Inferior parietal cortex (tissue), 1 donor: ENCODE data around the gene MPHOSPH10.
A peak's percentile ranks its signal among the peaks of the same experiment; 100 is the strongest.
"Not testable (repeated sequence)": the region's sequence is repeated elsewhere in the genome, so short reads cannot be mapped to it uniquely, and the experiment has no call there.

Source experiments
- DNase-seq: peaks from one replicate; pipeline ENCODE4 v3.0.0-alpha.2; 2016; ENCODE audit errors: extremely low spot score

MPHOSPH10 gene

DNA sequence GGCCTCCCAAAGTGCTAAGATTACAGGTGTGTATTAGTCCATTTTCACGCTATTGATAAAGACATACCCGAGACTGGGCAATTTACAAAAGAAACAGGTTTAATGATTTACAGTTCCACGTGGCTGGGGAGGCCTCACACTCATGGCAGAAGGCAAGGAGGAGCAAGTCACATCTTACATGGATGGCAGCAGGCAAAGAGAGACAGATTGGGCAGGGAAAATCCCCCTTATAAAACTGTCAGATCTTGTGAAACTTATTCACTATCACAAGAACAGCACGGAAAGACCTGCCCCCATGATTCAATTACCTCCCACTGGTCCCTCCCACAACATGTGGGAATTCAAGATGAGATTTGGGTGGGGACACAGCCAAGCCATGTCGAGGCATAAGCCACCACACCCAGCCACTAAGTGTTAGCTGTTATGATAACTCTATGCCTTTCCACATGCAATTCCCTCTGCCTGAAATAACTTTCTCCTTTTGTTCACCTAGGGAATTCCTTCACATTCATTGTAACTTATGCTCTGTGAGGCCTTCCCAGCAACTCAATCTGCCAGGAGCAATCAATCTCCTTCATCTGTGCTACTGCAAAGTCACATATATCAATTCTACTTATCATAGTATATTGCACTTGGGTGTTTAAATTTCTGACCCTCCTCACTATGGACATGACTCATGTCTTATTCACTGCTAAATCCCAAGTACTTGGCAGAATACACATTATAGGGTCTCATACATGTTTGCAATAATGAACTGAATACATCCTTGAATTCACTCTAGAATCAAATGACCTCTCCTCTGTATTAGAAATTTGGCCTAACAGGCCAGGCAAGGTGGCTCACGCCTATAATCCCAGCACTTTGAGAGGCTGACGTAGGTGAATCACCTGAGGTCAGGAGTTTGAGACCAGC is 7.8 kb upstream of the MPHOSPH10 start:
- no peak for DNase-seq

DNA sequence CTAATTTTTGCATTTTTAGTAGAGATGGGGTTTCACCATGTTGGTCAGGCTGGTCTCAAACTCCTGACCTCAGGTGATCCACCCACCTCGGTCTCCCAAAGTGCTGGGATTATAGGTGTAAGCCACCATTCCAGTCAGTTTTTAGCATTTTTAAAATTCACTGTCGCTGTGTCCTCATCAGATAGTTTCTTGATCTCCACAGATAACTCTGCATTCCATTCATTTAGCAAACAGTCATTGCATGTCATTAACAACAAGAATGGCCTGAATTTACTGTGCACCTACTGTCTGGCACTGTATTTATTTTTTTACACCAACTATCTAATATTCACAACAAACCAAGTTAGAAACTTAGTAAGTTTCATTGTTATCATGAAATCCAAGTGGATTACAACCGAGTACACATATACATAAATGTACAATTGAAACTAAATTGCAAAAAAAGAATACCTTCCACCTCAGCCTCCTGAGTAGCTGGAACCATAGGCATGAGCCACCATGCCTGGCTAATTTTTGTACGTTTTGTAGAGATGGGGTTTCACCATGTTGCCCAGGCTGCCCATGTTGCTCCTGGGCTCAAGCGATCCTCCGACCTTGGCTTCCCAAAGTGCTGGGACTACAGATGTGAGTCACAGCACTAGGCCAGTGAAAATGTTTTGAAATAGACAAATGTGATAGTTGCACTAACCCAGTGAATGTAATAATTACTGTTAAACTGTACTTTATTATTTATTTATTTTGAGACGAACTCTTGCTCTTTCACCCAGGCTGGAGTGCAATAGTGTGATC is 4.7 kb upstream of the MPHOSPH10 start:
- no peak for DNase-seq

- DNase-seq: no peak
Measured at GRCh38 chr2:71126957-71127356, 3.5 kb upstream of the MPHOSPH10 start.

- no peak for DNase-seq
Measured at GRCh38 chr2:71129114-71129901, 1.1 kb upstream of the MPHOSPH10 start.

- DNase-seq: no peak
Measured at GRCh38 chr2:71129902-71130151, 607 bp upstream of the MPHOSPH10 start.

DNA sequence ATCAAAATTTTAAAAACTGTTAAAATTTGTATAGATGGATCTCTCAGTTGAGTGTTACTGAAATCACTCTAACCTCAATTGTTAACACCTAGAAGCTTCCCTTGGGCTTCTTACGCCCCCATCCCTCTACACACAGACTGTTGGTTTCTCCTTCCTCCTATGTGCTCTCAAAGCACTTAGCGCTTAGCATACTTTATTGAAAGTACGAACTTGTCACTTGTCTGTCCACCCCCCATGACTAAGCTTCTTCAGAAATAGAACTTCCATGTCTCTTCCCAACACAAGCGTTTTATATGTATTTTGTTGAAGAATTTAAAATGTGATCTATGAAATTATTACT is 441 bp downstream of the MPHOSPH10 start:
- no peak for DNase-seq

DNA sequence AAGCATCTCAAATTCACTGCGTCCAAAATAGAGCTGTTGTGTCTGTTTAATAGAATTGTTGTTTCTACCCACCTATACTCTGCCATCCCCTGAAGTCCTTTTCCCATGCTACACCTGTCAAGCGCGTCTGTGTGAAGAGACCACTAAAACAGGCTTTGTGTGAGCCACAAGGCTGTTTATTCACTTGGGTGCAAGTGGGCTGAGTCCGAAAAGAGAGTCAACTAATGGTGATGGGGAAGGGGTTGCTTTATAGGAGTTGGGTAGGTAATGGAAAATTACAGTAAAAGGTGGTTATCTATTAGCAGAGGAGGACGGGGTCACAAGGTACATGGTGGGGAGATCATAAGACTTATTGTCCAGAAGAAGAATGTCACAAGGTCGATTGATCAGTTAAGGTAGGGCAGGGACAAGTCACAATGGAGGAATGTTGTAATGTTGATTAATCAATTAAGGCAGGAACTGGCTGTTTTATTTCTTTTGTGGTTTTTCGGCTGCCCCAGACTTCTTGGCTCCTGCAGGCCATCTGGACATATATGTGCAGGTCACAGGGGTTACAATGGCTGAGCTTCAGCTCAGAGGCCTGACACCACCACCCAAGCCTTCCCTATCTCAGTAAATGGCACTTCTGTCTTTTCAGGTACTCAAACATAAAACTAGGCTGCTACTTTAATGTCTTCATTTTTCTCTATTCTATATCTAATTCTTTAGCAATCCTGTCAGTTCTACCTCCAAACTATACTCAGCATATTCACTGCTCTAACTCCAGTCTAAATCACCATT is 1.1 kb downstream of the MPHOSPH10 start:
- not testable (repeated sequence) for DNase-seq

DNA sequence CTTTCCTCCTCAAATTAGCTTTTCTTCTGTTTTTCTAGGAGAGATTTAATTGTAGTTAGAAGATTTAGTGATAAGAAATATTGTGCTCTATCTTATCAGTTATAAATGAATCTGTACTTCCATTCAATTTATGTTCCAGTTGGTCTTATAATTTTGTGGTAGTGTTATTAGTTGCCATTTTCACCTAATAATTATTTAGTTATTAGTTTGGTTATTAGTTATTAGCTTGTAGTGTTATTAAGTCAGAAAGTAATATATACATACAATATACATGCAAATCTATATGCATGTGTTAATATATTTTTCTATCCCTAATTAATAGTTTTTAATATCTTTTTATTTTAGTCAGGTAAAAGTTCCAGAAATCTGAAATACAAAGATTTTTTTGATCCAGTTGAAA is 3.2 kb downstream of the MPHOSPH10 start:
- no peak for DNase-seq

DNA sequence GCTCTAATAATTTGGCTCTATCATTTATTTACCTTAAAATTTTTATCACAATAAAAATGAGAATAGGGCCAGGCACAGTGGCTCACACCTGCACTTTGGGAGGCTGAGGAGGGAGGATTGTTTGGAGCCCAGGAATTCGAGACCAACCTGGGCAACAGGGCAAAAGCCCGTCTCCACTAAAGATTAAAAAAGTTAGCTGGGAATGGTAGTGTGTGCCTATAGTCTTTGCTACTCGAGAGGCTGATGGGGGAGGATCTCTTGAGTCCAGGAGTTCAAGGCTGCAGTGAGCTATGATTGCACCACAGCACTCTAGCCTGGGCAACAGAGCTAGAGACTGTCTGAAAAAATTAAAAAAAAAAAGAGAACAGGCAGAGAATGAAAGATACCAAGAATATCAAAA is 5.7 kb downstream of the MPHOSPH10 start:
- no peak for DNase-seq

- DNase-seq: no peak
Measured at GRCh38 chr2:71143782-71144181, 13.3 kb downstream of the MPHOSPH10 start.

- DNase-seq: no peak
Measured at GRCh38 chr2:71148506-71149063, 18.2 kb downstream of the MPHOSPH10 start.

- no peak for DNase-seq
Measured at GRCh38 chr2:71150082-71150816, 19.8 kb downstream of the MPHOSPH10 start.

DNA sequence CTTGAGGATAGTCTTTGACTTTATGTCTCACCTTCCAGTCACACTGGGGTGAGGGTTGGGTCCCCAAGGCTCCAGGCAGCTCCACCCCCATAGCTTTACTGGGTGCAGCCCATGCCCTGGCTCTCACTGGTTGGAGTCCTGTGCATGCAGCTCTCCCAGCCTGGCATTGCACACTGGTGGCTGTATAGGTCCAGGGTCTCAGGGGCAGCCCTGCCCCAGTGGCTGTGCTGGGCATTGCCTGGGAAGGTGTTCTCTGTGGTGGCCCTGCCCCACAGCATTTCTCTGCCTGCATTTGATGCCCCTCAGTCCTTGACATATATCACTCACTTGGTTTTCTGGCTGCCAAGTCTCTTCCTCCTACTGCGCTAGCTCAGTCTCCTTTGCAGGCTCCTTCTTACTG is 21.2 kb downstream of the MPHOSPH10 start:
- no peak for DNase-seq

DNA sequence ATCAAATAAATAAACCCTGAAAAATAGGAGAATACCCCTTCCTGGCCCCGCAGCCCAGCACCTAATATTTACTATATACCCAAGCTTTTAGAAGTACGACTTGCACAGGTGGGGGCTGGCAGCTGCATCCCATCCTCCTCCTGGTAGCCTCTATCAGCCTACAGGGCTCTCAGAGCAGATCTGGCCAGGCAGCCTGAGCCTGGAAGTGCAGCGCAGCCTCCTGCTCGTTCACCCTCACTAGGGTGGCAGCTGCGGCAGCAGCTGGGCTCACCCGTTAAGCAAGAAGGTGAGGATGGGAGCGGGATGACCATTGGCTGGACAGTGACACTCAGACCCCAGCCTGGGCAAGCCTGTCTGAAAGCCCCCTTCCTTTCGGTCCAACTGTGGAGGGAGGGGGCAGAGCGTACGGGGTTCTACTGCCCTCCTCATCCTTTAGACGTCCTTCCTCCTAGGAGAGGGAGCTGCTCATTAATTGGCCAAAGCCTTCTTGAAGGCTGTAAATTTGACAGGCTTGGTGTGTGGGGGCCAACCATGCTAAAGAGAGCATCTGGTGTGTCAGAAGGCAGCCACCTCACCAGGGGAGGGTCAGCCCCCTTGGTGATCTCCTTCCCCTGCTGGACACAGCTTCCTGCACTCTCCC is 23.3 kb downstream of the MPHOSPH10 start:
- no peak for DNase-seq

DNA sequence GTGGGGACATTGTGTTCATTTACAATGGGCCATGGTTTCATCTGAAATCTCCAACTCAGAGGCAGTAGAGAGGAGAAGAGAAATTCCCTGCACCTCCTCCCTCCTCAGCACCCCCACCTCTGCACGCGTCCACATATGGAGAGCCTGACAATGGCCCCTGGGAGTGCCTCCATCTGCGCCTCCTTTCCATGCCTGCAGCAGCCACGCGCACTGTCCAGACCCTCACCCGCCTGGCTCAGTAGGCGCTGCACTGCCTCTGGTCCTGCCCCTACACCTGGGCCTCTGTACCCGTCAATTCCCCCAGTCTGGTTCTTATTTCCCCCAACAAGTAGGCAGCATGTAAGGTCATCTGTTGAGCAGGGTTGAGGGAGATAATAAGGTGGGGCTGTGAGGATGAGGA is 23.8 kb downstream of the MPHOSPH10 start:
- no peak for DNase-seq

- no peak for DNase-seq
Measured at GRCh38 chr2:71154798-71155197, 24.4 kb downstream of the MPHOSPH10 start.

DNA sequence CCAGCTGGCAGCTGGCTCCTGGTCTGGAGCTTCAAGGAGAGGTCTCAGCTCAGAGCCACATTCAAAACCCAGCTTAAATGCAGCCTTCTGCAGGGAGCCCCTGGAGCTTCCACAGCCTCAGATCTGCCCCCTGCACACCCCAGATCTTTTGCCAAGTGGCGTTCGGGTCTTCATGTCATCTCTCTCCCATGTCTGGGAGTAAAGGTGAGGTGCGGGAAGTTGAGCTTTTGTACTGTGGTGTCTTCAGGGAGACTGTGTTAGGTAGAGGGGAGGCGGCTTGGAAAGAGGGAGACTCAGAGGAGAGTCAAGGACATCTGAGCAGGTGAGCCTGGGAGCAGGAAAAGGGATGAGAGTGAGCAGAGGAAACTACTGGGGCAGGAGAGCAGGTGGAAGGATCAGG is 25.4 kb downstream of the MPHOSPH10 start:
- no peak for DNase-seq

GRCh38 chr2:71156573-71156972 is 26.1 kb downstream of the MPHOSPH10 start:
- no peak for DNase-seq

GRCh38 chr2:71157124-71157793 is 26.8 kb downstream of the MPHOSPH10 start:
- peak; percentile 65 for DNase-seq

GRCh38 chr2:71166812-71167211 is 36.4 kb downstream of the MPHOSPH10 start:
- no peak for DNase-seq
